HCT116 (cell line): ENCODE data around the gene ATAD3A. TPM values are rescaled to one million over a fixed set of nuclear protein-coding genes. Genes with fewer than 3 reads are reported as not detected.

Experiments used
- ATAC-seq: fragments of 200-7000 bp; cut with Tn5 transposase; 2 replicates; pipeline ENCODE4 v1.9.1; 2020; ENCODE audit warnings: mild to moderate bottlenecking, moderate library complexity
- BruUV-seq: library from RNA; stranded (reverse); fragments of 400-500 nt; replicated peaks from 2 replicates; lab custom pipeline; 2021; lab: Mats Ljungman, UMichigan
- CTCF ChIA-PET: fragments of 300-600 bp; sonication (Branson Sonifier 250); formaldehyde crosslinking; loops from one replicate; lab custom pipeline; 2021; ENCODE audit warnings: antibody characterized with exemption; lab: Charles Lee
- POLR2A ChIA-PET: fragments of 300-600, 350-600 bp; sonication (Branson Sonifier 250); formaldehyde crosslinking; loops from one replicate; lab custom pipeline; 2021; ENCODE audit warnings: antibody characterized with exemption; lab: Charles Lee
- RAD21 ChIA-PET, 2 experiments: fragments of 300-600 bp; sonication (Branson Sonifier 250); formaldehyde crosslinking; loops; one replicate each; lab custom pipeline; 2023; ENCODE audit warnings: low total read pairs in 2 of 2; ENCODE audit not compliant: uncharacterized antibody in 2 of 2, unreplicated experiment in 2 of 2, low non-redundant PET in 1 of 2; lab: Charles Lee
- DNase-seq: peaks from one replicate; pipeline ENCODE4 v3.0.0-alpha.2; 2010; ENCODE audit warnings: low read depth, low spot score
- H2AFZ ChIP-seq: fragments of 200-600 bp; shearing (Covaris generic), sonication (generic); 2 replicates; pipeline ENCODE4 v1.6.1; 2017; ENCODE audit warnings: low read depth, mixed run types, mixed read lengths, antibody characterized with exemption, low read length; ENCODE audit not compliant: poor library complexity, severe bottlenecking
- H3K27ac ChIP-seq: 2 replicates; pipeline ENCODE4 v1.5.1; 2012; ENCODE audit warnings: low read depth, low read length
- H3K27me3 ChIP-seq: fragments of 200-600 bp; sonication (generic); 2 replicates; pipeline ENCODE4 v1.6.1; 2016; ENCODE audit warnings: mixed run types, low read length, mixed read lengths; ENCODE audit not compliant: insufficient read depth
- H3K36me3 ChIP-seq, 2 experiments: fragments of 200-500 bp in 1 of 2; fragments of 200-600 bp in 1 of 2; sonication (Bioruptor generic) in 1 of 2; sonication (generic) in 1 of 2; 2 replicates each; pipeline versions ENCODE4 v1.5.1 to v1.6.1; 2014 to 2016; ENCODE audit warnings: low read length in 2 of 2, inconsistent platforms in 1 of 2, mixed read lengths in 1 of 2, mixed run types in 1 of 2; ENCODE audit not compliant: insufficient read depth in 2 of 2, control insufficient read depth in 1 of 2
- H3K4me1 ChIP-seq, 2 experiments: fragments of 200-600 bp in 1 of 2; sonication (generic) in 1 of 2; 2 replicates each; pipeline versions ENCODE4 v1.5.1 to v1.6.1; 2012 to 2017; ENCODE audit warnings: low read length in 2 of 2, inconsistent platforms in 1 of 2, mild to moderate bottlenecking in 1 of 2, mixed read lengths in 1 of 2, mixed run types in 1 of 2, moderate library complexity in 1 of 2; ENCODE audit not compliant: insufficient read depth in 2 of 2, control insufficient read depth in 1 of 2
- H3K4me2 ChIP-seq: fragments of 200-600 bp; sonication (generic); 2 replicates; pipeline ENCODE4 v1.6.1; 2017; ENCODE audit warnings: mixed run types, low read length, mixed read lengths
- H3K4me3 ChIP-seq, 2 experiments: fragments of 200-600 bp in 1 of 2; sonication (generic) in 1 of 2; replicated peaks in 1 of 2; 2 replicates each; pipeline ENCODE4 v1.5.1; 2011 to 2016; ENCODE audit warnings: low read length in 2 of 2, control low read depth in 1 of 2, low read depth in 1 of 2, mild to moderate bottlenecking in 1 of 2, mixed read lengths in 1 of 2, mixed run types in 1 of 2
- H3K79me2 ChIP-seq: fragments of 200-600 bp; sonication (generic); 2 replicates; pipeline ENCODE4 v1.6.1; 2017; ENCODE audit warnings: mild to moderate bottlenecking, mixed run types, low read length, moderate library complexity, mixed read lengths; ENCODE audit not compliant: insufficient read depth
- H3K9ac ChIP-seq: fragments of 200-600 bp; sonication (generic); 2 replicates; pipeline ENCODE4 v1.6.1; 2016; ENCODE audit warnings: low read length, mixed read lengths
- H3K9me2 ChIP-seq: fragments of 200-600 bp; sonication (generic), shearing (Covaris generic); 2 replicates; pipeline ENCODE4 v1.6.1; 2017; ENCODE audit warnings: mixed run types, mild to moderate bottlenecking, moderate library complexity; ENCODE audit not compliant: insufficient read depth
- H3K9me3 ChIP-seq, 2 experiments: fragments of 200-500 bp in 1 of 2; fragments of 200-600 bp in 1 of 2; sonication (Bioruptor generic) in 1 of 2; sonication (generic) in 1 of 2; 2 replicates each; pipeline ENCODE4 v1.6.1; 2014 to 2017; ENCODE audit warnings: low read length in 2 of 2, mixed read lengths in 2 of 2, inconsistent platforms in 1 of 2, low read depth in 1 of 2, mild to moderate bottlenecking in 1 of 2, mixed run types in 1 of 2, moderate library complexity in 1 of 2; ENCODE audit not compliant: control insufficient read depth in 1 of 2, insufficient read depth in 1 of 2
- H4K20me1 ChIP-seq: fragments of 200-600 bp; sonication (generic), shearing (Covaris generic); 2 replicates; pipeline ENCODE4 v1.6.1; 2017; ENCODE audit warnings: mixed run types, mild to moderate bottlenecking, moderate library complexity; ENCODE audit not compliant: insufficient read depth
- CEBPB ChIP-seq: IDR thresholded peaks from 2 replicates; pipeline ENCODE4 v1.6.1; 2012; ENCODE audit warnings: low read depth
- EGR1 ChIP-seq: IDR thresholded peaks from 2 replicates; pipeline ENCODE4 v1.6.1; 2012; ENCODE audit warnings: low read depth
- EZH2 ChIP-seq: fragments of 200-600 bp; sonication (generic); IDR thresholded peaks from 2 replicates; pipeline ENCODE4 v1.6.1; 2017; ENCODE audit warnings: antibody characterized with exemption, mixed run types
- FOSL1 ChIP-seq: IDR thresholded peaks from 2 replicates; pipeline ENCODE4 v1.6.1; 2012; ENCODE audit warnings: low read depth
- JUND ChIP-seq: IDR thresholded peaks from 2 replicates; pipeline ENCODE4 v1.6.1; 2012
- POLR2AphosphoS5 ChIP-seq: IDR thresholded peaks from 2 replicates; pipeline ENCODE4 v1.6.1; 2011; ENCODE audit warnings: mild to moderate bottlenecking, low read depth, low read length, moderate library complexity
- SIN3A ChIP-seq: IDR thresholded peaks from 2 replicates; pipeline ENCODE4 v1.6.1; 2012; ENCODE audit warnings: low read depth
- SRF ChIP-seq: IDR thresholded peaks from 2 replicates; pipeline ENCODE4 v1.6.1; 2012; ENCODE audit warnings: low read depth
- TCF7L2 ChIP-seq: IDR thresholded peaks from 2 replicates; pipeline ENCODE4 v1.7.0; 2011; ENCODE audit warnings: borderline replicate concordance, inconsistent platforms; ENCODE audit not compliant: insufficient read depth, insufficient read length; ENCODE audit errors: extremely low read depth
- ZNF274 ChIP-seq: fragments of 200-500 bp; sonication (Bioruptor generic); IDR thresholded peaks from 2 replicates; pipeline ENCODE4 v1.6.1; 2014; ENCODE audit warnings: mild to moderate bottlenecking, low read depth, low read length, inconsistent platforms
- intact Hi-C: fragments of 100-400 bp; cut with micrococcal nuclease; formaldehyde crosslinking; loops from 2 replicates; pipeline ENCODE4 v1.10.0; 2022
- total RNA-seq: library from RNA; stranded (reverse); gene quantifications from one replicate; pipeline ENCODE4 v1.2.1, GENCODE V29; 2021; ENCODE audit not compliant: unreplicated experiment
- TF ChIP-seq, protein P1 (sequence below): IDR thresholded peaks from 2 replicates; pipeline ENCODE4 v1.6.1; 2012
- TF ChIP-seq, protein P2 (sequence below), 3 experiments: fragments of 200-600 bp in 1 of 3; sonication (generic) in 1 of 3; IDR thresholded peaks in 2 of 3; conservative IDR thresholded peaks in 1 of 3; 2 replicates each; pipeline ENCODE4 v1.5.1; 2012 to 2017; ENCODE audit warnings: low read depth in 2 of 3, low read length in 2 of 3, antibody characterized with exemption in 1 of 3, borderline replicate concordance in 1 of 3, control low read depth in 1 of 3, mild to moderate bottlenecking in 1 of 3, mixed read lengths in 1 of 3, mixed run types in 1 of 3, moderate library complexity in 1 of 3; ENCODE audit not compliant: insufficient read depth in 1 of 3
- TF ChIP-seq, protein P3 (sequence below): IDR thresholded peaks from 2 replicates; pipeline ENCODE4 v1.6.1; 2011; ENCODE audit warnings: mild to moderate bottlenecking, low read length, moderate library complexity; ENCODE audit not compliant: insufficient replicate concordance; ENCODE audit errors: extremely low read depth

The ATAD3A gene
- total RNA-seq, 1 experiment from 2014 or later, result 92.3 TPM

DNA sequence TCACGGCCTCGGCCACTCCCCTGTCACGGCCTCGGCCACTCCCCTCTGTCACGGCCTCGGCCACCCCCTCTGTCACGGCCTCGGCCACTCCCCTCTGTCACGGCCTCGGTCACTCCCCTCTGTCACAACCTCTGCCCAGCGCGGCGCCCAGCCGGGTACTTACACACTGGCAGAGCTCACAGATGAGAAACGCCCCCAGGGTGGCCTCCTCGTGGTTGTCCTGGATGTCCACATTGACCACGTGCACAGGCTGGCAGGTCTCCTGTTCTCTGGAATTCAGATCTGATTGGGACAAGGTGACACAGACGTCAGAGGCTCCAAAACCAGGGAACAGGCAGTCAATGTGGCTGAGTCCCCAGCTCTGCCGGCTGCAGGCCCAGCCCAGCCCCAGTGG lies 31.7 kb downstream of the ATAD3A start:
- no peaks in the 10 kb centered on the region for H3K4me1 ChIP-seq
- TF ChIP-seq SRF (no peak), SIN3A (0 out of 2 replicates have a peak, but pooled peaks have one; percentile 28)
- TF ChIP-seq, all 23 proteins: peak for 1
- no peaks in the 10 kb centered on the region for H3K27me3 ChIP-seq
- CTCF ChIA-PET, result no interaction called here
- intact Hi-C loops, result no loop called here
- H3K4me3 ChIP-seq, result no peak overlapping the region
- no peaks in the 10 kb centered on the region for H3K9me2 ChIP-seq
- peaks cover 0 to 2% of the 10 kb centered on the region in 2 experiments; a peak in 1 of 4 replicates for H3K36me3 ChIP-seq
- DNase-seq, result no peak
- no TSS peak for BruUV-seq
- RAD21 ChIA-PET, result no interaction called here
- ATAC-seq, result no peak
- H4K20me1 ChIP-seq, result no peaks in the 10 kb centered on the region
- no peak overlapping the region for H3K4me2 ChIP-seq
- peaks cover 4% of the 10 kb centered on the region; the same call in 1 of the 2 replicates for H3K79me2 ChIP-seq
- no peaks in the 10 kb centered on the region for H3K9me3 ChIP-seq
- no peak overlapping the region for H3K27ac ChIP-seq
- POLR2A ChIA-PET, result no interaction called here
- H2AFZ ChIP-seq, result no peak overlapping the region
- H3K9ac ChIP-seq, result no peak overlapping the region

DNA sequence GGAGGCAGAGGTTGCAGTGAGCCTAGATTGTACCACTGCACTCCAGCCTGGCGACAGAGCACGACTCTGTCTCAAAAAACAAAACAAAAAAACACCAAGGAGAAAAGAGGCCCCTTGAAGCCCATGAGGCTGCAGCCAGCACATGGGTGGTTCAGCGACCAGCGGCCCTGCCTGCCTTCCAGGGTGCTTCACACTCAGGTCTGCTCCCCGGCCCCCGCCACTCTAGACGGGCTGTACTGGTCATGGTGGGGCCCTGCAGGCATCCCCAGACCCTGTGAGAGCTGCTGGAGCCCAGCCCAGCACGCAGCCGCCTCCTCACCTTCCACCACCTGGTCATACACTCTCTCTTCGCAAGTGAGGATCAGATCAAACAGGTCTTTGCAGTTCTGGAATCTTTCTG lies 32.6 kb downstream of the ATAD3A start:
- Histone ChIP-seq H3K4me3 (no peak overlapping the region), H3K36me3 (peaks cover 0 to 2% of the 10 kb centered on the region in 2 experiments; a peak in 1 of 4 replicates), H3K9ac (no peak overlapping the region), H3K27ac (no peak overlapping the region), H2AFZ (no peak overlapping the region), H3K79me2 (peaks cover 6% of the 10 kb centered on the region; the same call in 1 of the 2 replicates), H3K9me3 (no peaks in the 10 kb centered on the region), H3K4me1 (no peaks in the 10 kb centered on the region), H3K9me2 (no peaks in the 10 kb centered on the region), H3K4me2 (no peak overlapping the region), H4K20me1 (no peaks in the 10 kb centered on the region), H3K27me3 (no peaks in the 10 kb centered on the region)
- intact Hi-C loops, result no loop called here
- RAD21 ChIA-PET, result no interaction called here
- POLR2A ChIA-PET, result no interaction called here
- ATAC-seq (no peak), DNase-seq (no peak)
- CTCF ChIA-PET, result no interaction called here
- no TSS peak for BruUV-seq
- no peak for TF ChIP-seq EZH2
- TF ChIP-seq, protein P1, sequence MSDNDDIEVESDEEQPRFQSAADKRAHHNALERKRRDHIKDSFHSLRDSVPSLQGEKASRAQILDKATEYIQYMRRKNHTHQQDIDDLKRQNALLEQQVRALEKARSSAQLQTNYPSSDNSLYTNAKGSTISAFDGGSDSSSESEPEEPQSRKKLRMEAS, result no peak
- TF ChIP-seq, protein P2, sequence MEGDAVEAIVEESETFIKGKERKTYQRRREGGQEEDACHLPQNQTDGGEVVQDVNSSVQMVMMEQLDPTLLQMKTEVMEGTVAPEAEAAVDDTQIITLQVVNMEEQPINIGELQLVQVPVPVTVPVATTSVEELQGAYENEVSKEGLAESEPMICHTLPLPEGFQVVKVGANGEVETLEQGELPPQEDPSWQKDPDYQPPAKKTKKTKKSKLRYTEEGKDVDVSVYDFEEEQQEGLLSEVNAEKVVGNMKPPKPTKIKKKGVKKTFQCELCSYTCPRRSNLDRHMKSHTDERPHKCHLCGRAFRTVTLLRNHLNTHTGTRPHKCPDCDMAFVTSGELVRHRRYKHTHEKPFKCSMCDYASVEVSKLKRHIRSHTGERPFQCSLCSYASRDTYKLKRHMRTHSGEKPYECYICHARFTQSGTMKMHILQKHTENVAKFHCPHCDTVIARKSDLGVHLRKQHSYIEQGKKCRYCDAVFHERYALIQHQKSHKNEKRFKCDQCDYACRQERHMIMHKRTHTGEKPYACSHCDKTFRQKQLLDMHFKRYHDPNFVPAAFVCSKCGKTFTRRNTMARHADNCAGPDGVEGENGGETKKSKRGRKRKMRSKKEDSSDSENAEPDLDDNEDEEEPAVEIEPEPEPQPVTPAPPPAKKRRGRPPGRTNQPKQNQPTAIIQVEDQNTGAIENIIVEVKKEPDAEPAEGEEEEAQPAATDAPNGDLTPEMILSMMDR (IDR thresholded peaks at IDR 0.05 in 2 of 3, conservative IDR thresholded peaks at IDR 0.05 in 1 of 3; ENCODE audit: borderline replicate concordance in 1 of 3, insufficient read depth in 1 of 3, low read depth in 2 of 3, low read length in 2 of 3), result no peak
- TF ChIP-seq, protein P3, sequence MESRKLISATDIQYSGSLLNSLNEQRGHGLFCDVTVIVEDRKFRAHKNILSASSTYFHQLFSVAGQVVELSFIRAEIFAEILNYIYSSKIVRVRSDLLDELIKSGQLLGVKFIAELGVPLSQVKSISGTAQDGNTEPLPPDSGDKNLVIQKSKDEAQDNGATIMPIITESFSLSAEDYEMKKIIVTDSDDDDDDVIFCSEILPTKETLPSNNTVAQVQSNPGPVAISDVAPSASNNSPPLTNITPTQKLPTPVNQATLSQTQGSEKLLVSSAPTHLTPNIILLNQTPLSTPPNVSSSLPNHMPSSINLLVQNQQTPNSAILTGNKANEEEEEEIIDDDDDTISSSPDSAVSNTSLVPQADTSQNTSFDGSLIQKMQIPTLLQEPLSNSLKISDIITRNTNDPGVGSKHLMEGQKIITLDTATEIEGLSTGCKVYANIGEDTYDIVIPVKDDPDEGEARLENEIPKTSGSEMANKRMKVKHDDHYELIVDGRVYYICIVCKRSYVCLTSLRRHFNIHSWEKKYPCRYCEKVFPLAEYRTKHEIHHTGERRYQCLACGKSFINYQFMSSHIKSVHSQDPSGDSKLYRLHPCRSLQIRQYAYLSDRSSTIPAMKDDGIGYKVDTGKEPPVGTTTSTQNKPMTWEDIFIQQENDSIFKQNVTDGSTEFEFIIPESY, result no peak
- TF ChIP-seq TCF7L2, result no peak
- TF ChIP-seq SIN3A, result no peak
- no peak for TF ChIP-seq JUND
- no peak for TF ChIP-seq EGR1
- no peak for TF ChIP-seq ZNF274
- no peak for TF ChIP-seq FOSL1
- TF ChIP-seq POLR2AphosphoS5, result no peak
- no peak for TF ChIP-seq SRF
- no peak for TF ChIP-seq CEBPB
